GM12801 (cell line): ENCODE results near the gene NDUFA12.

Experiments used
- TF ChIP-seq, protein P1 (sequence below): IDR thresholded peaks from one replicate; pipeline ENCODE4 v1.5.1; 2011; ENCODE audit warnings: control low read depth; ENCODE audit not compliant: insufficient read length; ENCODE audit errors: extremely low read depth

The NDUFA12 gene

DNA sequence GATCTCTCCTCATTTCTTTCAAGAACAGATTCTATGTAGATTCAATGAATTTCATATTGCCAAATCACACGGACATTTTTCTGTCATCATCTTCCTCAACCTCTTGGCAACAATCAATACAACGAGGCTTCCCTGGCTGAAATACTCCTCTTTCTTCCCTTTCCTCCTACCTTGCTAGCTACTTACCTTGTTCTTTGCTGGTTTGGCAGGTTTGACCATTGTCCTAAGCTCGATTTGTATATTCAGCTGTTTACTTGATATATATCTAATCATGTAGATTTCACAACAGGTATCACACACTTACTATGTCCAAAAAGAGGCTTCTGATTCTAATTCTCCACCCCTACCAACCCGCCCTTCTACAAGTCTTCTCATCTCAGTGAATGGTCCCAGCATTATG lies 23.6 kb downstream of the NDUFA12 start:
- TF ChIP-seq, protein P1, sequence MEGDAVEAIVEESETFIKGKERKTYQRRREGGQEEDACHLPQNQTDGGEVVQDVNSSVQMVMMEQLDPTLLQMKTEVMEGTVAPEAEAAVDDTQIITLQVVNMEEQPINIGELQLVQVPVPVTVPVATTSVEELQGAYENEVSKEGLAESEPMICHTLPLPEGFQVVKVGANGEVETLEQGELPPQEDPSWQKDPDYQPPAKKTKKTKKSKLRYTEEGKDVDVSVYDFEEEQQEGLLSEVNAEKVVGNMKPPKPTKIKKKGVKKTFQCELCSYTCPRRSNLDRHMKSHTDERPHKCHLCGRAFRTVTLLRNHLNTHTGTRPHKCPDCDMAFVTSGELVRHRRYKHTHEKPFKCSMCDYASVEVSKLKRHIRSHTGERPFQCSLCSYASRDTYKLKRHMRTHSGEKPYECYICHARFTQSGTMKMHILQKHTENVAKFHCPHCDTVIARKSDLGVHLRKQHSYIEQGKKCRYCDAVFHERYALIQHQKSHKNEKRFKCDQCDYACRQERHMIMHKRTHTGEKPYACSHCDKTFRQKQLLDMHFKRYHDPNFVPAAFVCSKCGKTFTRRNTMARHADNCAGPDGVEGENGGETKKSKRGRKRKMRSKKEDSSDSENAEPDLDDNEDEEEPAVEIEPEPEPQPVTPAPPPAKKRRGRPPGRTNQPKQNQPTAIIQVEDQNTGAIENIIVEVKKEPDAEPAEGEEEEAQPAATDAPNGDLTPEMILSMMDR = no peak

DNA sequence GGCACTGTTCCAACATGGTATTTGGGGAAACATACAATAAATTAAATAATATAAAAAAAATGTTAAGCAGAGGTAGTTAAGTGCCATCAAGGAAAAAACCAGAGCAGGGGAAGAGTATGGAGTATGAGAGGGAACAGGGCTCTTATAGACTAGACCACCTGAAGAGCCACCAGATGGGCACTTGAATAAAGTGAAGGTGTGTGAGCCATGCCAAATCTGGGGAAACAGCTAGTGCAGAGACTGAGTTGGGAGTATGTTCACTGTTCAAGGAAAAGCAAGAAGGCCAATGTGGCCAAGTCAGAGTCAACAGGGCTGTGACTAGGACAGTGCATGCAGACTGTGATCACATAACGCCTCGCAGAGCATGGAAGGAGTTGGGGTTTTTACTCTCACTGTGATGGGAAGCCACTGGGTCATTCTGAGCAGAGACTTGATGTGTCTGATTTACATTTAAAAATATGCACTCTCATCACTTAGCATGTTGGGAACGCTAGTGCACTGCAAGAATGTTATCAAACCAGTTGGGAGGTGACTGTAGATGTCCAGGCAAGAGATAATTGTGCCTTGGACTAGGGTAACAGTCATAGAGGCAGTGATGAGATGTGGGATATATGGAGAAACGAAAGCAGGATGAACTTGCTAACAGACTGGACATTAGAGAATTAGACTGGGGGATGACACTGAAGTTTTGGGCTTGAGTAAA lies 25.6 kb downstream of the NDUFA12 start:
- TF ChIP-seq, protein P1 = no peak

DNA sequence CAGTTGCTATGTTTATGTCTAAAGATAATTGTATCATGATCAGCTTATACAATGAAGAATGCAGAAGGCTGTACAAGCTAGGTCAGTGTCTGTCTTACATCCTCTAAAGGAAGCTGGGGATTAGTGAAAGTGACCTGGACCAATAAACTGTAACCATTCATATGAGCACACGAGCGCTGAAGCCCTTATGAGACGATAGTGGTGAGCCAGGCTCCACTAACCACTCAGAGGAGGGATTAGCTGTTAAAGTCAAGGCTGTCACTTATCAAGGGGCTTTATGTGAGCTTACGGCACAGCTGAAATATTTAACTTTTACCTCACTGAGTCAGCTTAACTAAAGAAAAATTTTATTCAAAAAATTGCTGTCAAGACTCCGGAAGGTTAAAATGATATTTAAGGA lies 30.3 kb downstream of the NDUFA12 start:
- TF ChIP-seq, protein P1 = no peak

DNA sequence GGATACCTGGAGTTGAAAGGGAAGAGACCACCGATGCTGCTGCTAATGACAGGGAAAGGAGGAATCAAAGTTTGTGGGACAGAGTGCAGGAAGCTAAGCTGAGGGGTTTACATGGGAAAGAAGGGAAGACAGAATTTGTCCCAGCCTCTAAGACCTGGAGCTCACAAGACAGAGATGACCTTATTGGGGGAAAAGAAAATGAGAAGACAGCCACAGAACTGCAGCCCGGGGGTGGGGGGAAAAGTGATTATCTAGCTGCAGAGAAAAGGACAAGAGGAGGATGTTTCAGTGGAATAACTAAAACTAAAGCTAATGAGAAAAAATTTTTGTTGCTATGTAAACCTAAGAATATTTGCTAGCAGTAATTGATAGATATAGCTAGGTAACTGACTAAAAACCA lies 30.7 kb downstream of the NDUFA12 start:
- TF ChIP-seq, protein P1 = no peak

DNA sequence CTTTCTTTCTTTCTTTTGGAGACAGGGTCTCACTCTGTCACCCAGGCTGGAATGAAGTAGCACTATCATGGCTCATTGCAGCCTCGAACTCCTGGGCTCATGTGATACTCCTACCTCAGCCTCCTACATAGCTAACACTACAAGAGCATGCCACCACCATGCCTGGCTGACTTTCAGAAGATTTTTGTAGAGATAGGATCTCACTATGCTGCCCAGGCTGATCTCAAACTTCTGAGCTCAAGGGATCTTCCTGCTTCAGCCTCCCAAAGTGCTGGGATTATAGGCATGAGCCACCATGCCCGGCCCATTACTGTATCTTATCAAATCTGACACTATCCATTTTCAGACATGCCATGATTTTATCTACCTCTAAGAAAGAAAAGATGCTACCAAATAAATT lies 31.6 kb downstream of the NDUFA12 start:
- TF ChIP-seq, protein P1 = no peak

DNA sequence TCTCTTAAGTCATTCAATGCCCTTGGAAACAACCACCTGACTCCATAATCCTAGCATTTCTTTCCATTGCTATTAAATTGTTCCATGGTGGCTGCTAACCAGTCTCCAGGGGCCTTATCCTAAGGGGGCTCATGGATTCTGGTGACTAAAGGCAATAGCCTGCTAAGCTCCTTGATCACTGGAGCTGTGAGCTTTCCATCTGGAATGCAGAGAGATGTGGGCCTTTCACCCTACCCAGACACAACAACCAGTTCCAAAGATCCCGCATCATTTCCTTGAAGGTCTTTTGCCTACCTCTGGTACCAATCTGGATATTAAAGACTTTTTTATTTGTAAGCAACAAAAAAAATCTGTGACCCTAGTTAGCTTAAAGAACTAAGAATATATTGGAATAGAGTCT lies 32.9 kb downstream of the NDUFA12 start:
- TF ChIP-seq, protein P1 = no peak

DNA sequence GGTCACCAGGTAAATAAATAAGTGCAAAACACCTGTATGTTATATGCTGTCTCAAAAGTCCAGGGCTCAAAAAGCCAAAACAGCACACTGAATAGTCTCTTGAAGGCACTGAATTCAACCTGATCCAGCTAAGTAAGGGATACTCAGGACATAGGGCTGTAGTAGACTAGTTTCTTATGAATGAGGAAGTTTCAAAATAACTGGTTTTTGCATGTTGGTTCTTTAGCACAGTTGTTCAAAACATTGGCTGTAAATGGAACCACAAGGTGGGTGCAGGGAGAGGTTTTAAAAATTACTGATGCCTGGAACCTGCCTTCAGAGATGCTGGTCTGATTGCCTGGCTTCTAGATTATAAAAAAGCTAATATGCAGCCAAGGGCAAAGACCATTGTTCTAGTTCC lies 34.1 kb downstream of the NDUFA12 start:
- TF ChIP-seq, protein P1 = no peak
